CD1c-positive myeloid dendritic cell (primary cell): ENCODE data around the gene SELENOK.
"Not testable (repeated sequence)": the region's sequence is repeated elsewhere in the genome, so short reads cannot be mapped to it uniquely, and the experiment has no call there.

Experiments
- DNase-seq: peaks from one replicate; pipeline ENCODE4 v3.0.0-alpha.2; 2016; ENCODE audit errors: extremely low spot score

SELENOK gene

GRCh38 chr3:53891497-53892285 is at the start of gene SELENOK:
TSS of gene SELENOK (minus strand) at chr3:53891859.
- peak; percentile 100 for DNase-seq

- DNase-seq: no peak
Measured at GRCh38 chr3:53941184-53941583, 49.5 kb upstream of the SELENOK start.

- DNase-seq: no peak
Measured at GRCh38 chr3:53940623-53941022, 49.0 kb upstream of the SELENOK start.

- DNase-seq: no peak
Measured at GRCh38 chr3:53939813-53940212, 48.2 kb upstream of the SELENOK start.

- DNase-seq: no peak
Measured at GRCh38 chr3:53939086-53939582, 47.5 kb upstream of the SELENOK start.

GRCh38 chr3:53938645-53939044 is 47.0 kb upstream of the SELENOK start:
- DNase-seq: peak; percentile 54

- DNase-seq: no peak
Measured at GRCh38 chr3:53936347-53936746, 44.7 kb upstream of the SELENOK start.

- DNase-seq: no peak
Measured at GRCh38 chr3:53935283-53935901, 43.7 kb upstream of the SELENOK start.

- not testable (repeated sequence) for DNase-seq
Measured at GRCh38 chr3:53927208-53927872, 35.7 kb upstream of the SELENOK start.

- peak; percentile 32 for DNase-seq
Measured at GRCh38 chr3:53921296-53921695, 29.6 kb upstream of the SELENOK start.

GRCh38 chr3:53919741-53920140 is 28.1 kb upstream of the SELENOK start:
- DNase-seq: no peak

GRCh38 chr3:53913401-53913800 is 21.7 kb upstream of the SELENOK start:
- no peak for DNase-seq

GRCh38 chr3:53902711-53903110 is 11.1 kb upstream of the SELENOK start:
- DNase-seq: no peak

GRCh38 chr3:53902067-53902466 is 10.4 kb upstream of the SELENOK start:
- no peak for DNase-seq

GRCh38 chr3:53900666-53901331 is 9.1 kb upstream of the SELENOK start:
- no peak for DNase-seq

GRCh38 chr3:53899750-53900149 is 8.1 kb upstream of the SELENOK start:
- no peak for DNase-seq

- DNase-seq: no peak
Measured at GRCh38 chr3:53892286-53892637, 603 bp upstream of the SELENOK start.

- DNase-seq: peak; percentile 49
Measured at GRCh38 chr3:53890726-53891475, 758 bp downstream of the SELENOK start.

- no peak for DNase-seq
Measured at GRCh38 chr3:53888232-53888631, 3.4 kb downstream of the SELENOK start.

- no peak for DNase-seq
Measured at GRCh38 chr3:53887446-53887845, 4.2 kb downstream of the SELENOK start.

GRCh38 chr3:53885239-53885638 is 6.4 kb downstream of the SELENOK start:
- DNase-seq: no peak
